HG02571 (cell line): ENCODE results near the gene ABCF2.

Experiments
- ATAC-seq: cut with Tn5 transposase; IDR thresholded peaks from one replicate; pipeline ENCODE4 v1.9.1; 2021; ENCODE audit warnings: mild to moderate bottlenecking, moderate library complexity; ENCODE audit not compliant: unreplicated experiment

The ABCF2 gene

GRCh38 chr7:151242159-151243044, 15.4 kb upstream of the ABCF2 start:
- no peak for ATAC-seq

DNA sequence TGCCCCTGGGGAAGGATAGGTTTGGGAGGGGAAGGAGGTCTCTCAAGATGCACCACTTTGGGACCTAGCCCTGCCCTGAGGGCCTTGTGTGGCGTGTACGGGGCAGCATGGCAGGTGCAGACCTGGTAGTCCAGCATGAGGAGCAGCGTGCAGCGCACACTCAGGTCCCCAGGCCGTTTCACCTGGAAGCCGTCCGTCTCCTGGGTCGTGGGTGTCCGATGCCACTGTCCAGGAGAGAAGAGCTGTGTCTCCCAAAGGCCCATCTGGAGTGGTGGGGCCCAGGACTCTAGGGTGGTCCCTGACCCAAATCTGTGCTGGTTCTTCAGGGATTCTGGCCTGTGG, 14.7 kb upstream of the ABCF2 start:
- ATAC-seq, result no peak

DNA sequence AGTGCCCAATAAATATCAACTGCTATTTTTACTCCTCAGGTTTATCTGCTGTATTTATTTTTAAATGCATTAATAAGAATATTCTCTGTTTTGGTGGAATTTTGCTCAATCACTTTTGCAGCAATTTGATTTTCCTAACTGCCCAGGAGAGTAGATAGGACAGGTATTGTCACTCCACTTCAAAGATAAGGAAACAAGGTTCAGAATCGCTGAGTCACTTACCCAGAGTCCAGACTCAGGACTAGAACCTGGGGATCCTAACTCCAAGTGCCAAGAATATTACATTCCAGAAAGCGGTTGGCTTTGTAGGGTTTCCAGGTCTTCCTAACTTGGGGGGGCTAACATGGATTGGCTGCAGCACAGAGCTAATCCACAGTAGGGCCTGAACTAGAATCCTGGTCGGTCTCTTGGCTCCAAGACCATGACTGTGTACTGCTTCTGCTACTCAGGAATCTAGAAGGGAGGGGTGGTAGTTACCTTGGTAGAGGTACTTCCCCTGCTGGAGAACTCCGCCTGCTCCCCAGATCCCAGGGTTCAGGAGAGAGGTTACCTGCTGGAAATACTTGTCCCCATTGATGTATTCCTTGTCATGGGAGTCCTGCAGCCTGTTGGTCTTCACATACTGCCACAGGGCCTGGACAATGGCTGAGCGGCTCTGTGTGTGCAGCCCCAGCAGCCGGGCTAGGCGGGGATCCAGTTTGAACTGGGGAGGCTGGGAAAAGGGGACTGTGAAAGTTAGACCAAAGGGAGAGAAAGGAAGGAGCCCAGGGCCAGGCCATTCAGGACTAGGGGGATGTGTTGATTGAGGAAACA, 14.1 kb upstream of the ABCF2 start:
- ATAC-seq, result no peak

GRCh38 chr7:151240536-151240935, 13.5 kb upstream of the ABCF2 start:
- ATAC-seq, result no peak

- ATAC-seq, result no peak
These were observed 12.9 kb upstream of the ABCF2 start for GRCh38 chr7:151239837-151240459.

GRCh38 chr7:151238924-151239836, 12.2 kb upstream of the ABCF2 start:
- ATAC-seq, result no peak

GRCh38 chr7:151238190-151238810, 11.3 kb upstream of the ABCF2 start:
- no peak for ATAC-seq

GRCh38 chr7:151237244-151238189, 10.5 kb upstream of the ABCF2 start:
- ATAC-seq, result no peak

DNA sequence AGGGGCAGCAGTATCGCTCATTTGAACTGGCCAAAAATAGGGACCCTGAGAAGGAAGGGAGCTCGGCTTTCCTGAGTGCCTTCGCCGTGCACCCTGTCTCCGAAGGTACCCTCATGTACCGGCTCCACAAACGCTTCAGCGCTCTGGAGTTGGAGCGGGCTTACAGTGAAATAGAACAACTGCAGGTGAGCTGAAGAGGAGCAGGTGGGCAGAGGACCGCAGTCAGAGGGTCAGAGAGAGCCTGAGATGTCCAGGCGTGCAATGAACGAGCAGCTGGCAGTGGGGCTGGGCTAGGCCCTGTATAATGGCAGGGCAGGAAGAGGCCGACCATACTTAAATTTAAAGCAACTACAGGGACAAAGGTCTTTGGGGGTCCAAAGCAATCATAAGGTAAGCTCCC, 9.4 kb upstream of the ABCF2 start:
- no peak for ATAC-seq

DNA sequence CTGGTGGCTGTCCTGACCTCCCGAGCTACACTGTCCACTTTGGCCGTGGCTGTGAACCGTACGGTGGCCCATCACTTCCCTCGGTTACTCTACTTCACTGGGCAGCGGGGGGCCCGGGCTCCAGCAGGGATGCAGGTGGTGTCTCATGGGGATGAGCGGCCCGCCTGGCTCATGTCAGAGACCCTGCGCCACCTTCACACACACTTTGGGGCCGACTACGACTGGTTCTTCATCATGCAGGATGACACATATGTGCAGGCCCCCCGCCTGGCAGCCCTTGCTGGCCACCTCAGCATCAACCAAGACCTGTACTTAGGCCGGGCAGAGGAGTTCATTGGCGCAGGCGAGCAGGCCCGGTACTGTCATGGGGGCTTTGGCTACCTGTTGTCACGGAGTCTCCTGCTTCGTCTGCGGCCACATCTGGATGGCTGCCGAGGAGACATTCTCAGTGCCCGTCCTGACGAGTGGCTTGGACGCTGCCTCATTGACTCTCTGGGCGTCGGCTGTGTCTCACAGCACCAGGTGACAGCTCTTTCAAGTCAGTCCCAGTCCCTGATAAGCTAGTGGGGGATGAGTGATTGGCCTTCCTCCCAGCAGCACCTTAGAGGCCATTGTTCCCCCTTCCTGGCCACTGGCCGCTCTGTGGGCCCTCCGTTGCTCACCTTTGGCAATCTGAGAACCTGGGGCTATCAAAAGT, 8.2 kb upstream of the ABCF2 start:
- no peak for ATAC-seq

GRCh38 chr7:151233804-151234203, 6.8 kb upstream of the ABCF2 start:
- ATAC-seq, result no peak

GRCh38 chr7:151232917-151233701, 6.1 kb upstream of the ABCF2 start:
- peak; percentile 38 for ATAC-seq

- ATAC-seq, result peak; percentile 97
These were observed 5.3 kb upstream of the ABCF2 start, which contains the start of gene CHPF2 for GRCh38 chr7:151232091-151232916. Gene CHPF2, plus strand, starts transcription at chr7:151232483. Its CDS starts 1,529 bp downstream, at chr7:151234012.

DNA sequence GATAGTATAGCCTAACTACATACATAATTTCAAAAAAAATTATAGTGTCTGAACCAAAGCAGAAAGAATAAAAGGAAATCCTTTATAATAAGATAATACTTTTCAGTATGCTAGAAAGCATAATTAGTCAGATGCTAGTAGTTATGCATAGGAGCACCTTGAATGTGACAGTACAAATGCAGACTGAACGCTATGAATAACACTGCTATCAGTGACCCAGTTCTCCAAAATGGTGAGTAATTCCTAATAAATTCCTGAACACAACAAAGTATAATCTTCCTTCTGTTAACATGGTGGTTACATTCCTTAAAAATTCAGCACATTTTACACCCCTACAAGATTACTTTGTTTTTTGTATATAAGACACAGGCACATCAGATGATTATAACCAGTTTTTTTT, 4.1 kb upstream of the ABCF2 start:
- no peak for ATAC-seq

DNA sequence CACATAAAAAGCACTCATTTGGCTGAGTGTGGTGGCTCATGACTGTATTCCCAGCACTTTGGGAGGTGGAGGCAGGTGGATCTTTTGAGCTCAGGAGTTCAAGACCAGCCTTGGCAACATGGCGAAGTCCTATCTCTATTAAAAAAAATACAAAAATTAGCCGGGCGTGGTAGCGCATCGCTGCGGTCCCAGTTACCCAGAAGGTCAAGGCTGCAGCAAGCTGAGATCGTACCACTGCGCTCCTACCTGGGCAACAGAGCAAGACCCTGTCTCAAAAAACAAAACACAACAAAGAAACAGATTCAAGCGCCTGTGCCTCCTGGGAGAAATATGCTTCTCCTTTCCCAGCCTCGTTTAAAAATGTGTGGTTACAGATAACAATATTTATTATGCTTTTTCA, 2.2 kb upstream of the ABCF2 start:
- no peak for ATAC-seq

DNA sequence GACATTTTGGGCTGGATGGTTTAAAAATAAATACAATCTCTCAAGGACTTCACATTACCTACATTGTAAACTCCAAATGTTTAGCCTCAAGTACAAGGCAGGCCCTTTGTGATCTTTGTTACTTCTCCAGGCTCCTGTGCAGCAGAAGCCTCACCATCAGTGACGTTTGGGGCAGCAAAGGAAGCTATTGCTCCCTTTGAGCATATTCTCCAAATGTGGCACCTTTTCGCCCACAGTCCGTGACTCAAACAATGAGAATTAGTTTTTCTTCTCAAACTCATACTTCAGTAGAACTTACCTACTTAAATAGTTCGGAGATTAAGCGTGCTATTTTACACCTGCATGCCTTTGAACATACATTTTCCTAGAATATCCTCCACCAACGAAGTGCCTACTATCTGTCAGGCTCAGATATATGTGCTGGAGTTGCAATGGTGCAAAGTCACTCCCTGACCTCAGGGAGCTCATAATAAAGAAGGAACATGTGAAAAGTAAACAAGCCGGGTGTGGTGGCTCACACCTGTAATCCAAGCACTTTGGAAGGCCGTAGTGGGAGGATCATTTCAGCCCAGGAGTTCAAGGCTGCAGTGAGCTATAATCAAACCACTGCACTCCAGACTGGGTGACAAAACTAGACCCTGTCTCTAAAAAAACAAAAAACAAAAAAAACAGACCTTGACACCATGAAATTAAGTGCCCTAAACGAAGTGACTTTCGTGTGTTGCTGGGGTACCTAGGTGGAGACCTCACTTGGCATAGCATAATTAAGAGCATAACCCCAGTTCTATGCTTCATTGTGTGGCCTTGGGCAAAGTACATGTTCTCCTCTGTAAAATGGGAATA, 1.2 kb upstream of the ABCF2 start:
- ATAC-seq, result no peak
